Prostate gland (tissue), 2 donors: Measurements from ENCODE around the gene TBL1X.

ENCODE experiments used
- POLR2A ChIP-seq: fragments of 450-650 bp; IDR thresholded peaks from one replicate; pipeline ENCODE4 v1.6.1; 2016; ENCODE audit warnings: antibody characterized with exemption, mild to moderate bottlenecking
- POLR2AphosphoS5 ChIP-seq: sonication (generic); formaldehyde crosslinking; IDR thresholded peaks from one replicate; pipeline ENCODE4 v1.6.1; 2017; ENCODE audit warnings: antibody characterized with exemption
- TF ChIP-seq, protein P1 (sequence below), 4 experiments: fragments of 200-600 bp in 2 of 4; fragments of 450-650 bp in 2 of 4; sonication (generic) in 2 of 4; IDR thresholded peaks; 1 replicate in 3 of 4; 2 replicates in 1 of 4; pipeline ENCODE4 v1.5.1; 2016 to 2019; ENCODE audit warnings: antibody characterized with exemption in 4 of 4, mild to moderate bottlenecking in 2 of 4, moderate library complexity in 2 of 4

- TF ChIP-seq, protein P1, sequence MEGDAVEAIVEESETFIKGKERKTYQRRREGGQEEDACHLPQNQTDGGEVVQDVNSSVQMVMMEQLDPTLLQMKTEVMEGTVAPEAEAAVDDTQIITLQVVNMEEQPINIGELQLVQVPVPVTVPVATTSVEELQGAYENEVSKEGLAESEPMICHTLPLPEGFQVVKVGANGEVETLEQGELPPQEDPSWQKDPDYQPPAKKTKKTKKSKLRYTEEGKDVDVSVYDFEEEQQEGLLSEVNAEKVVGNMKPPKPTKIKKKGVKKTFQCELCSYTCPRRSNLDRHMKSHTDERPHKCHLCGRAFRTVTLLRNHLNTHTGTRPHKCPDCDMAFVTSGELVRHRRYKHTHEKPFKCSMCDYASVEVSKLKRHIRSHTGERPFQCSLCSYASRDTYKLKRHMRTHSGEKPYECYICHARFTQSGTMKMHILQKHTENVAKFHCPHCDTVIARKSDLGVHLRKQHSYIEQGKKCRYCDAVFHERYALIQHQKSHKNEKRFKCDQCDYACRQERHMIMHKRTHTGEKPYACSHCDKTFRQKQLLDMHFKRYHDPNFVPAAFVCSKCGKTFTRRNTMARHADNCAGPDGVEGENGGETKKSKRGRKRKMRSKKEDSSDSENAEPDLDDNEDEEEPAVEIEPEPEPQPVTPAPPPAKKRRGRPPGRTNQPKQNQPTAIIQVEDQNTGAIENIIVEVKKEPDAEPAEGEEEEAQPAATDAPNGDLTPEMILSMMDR (IDR thresholded peaks at IDR 0.05): no peak
- TF ChIP-seq POLR2A (no peak), POLR2AphosphoS5 (no peak)
Measured at GRCh38 chrX:9510980-9511379, 46.1 kb downstream of the TBL1X start.
